Ovary (tissue), 3 donors: ENCODE data around the gene TRIB2.

ENCODE experiments used
- CTCF ChIP-seq, 3 donors: fragments of 450-650 bp in 2 of 3; fragments of 200-600 bp in 1 of 3; IDR thresholded peaks; one replicate each; pipeline versions ENCODE4 v1.5.1 to v1.8.0; 2016 to 2022; ENCODE audit warnings: antibody characterized with exemption in 3 of 3, mild to moderate bottlenecking in 1 of 3
- EP300 ChIP-seq: sonication (generic); formaldehyde crosslinking; IDR thresholded peaks from one replicate; pipeline ENCODE4 v1.6.1; 2017; ENCODE audit warnings: antibody characterized with exemption
- POLR2A ChIP-seq: fragments of 450-650 bp; IDR thresholded peaks from one replicate; pipeline ENCODE4 v1.6.1; 2017; ENCODE audit warnings: antibody characterized with exemption, mild to moderate bottlenecking, moderate library complexity
- donor health status: DM: no; HTN: no; CAD: no.

- TF ChIP-seq EP300 (no peak), CTCF (IDR thresholded peaks at IDR 0.05) (no peak), POLR2A (no peak)
Measured at GRCh38 chr2:12705742-12706141, 11.0 kb upstream of the TRIB2 start.
